Skeletal muscle satellite cell (primary cell): Measurements from ENCODE around the gene GOLGA6L2.
"Not testable (repeated sequence)": the region's sequence is repeated elsewhere in the genome, so short reads cannot be mapped to it uniquely, and the experiment has no call there.

Experiments
- H3K27me3 ChIP-seq: 2 replicates; pipeline ENCODE4 v1.7.0; 2013; ENCODE audit warnings: low read length; ENCODE audit not compliant: control insufficient read depth, insufficient read depth
- H3K36me3 ChIP-seq: 2 replicates; pipeline ENCODE4 v1.7.0; 2013; ENCODE audit warnings: mild to moderate bottlenecking, control low read depth, low read length; ENCODE audit not compliant: insufficient read depth
- H3K4me1 ChIP-seq: 2 replicates; pipeline ENCODE4 v1.7.0; 2013; ENCODE audit warnings: low read length; ENCODE audit not compliant: control insufficient read depth, insufficient read depth
- H3K4me2 ChIP-seq: 2 replicates; pipeline ENCODE4 v1.7.0; 2013; ENCODE audit warnings: mild to moderate bottlenecking, low read length
- H3K4me3 ChIP-seq: 2 replicates; pipeline ENCODE4 v1.7.0; 2013; ENCODE audit warnings: low read length
- H3K9ac ChIP-seq: 2 replicates; pipeline ENCODE4 v1.7.0; 2013; ENCODE audit warnings: mild to moderate bottlenecking, low read depth, low read length, moderate library complexity
- H3K9me3 ChIP-seq: replicated peaks from 2 replicates; pipeline ENCODE4 v1.7.0; 2013; ENCODE audit warnings: mild to moderate bottlenecking, control low read depth, low read length

Gene GOLGA6L2

GRCh38 chr15:23424111-23424904 is 22.7 kb downstream of the GOLGA6L2 start:
- no peak overlapping the region for H3K4me3 ChIP-seq
- no peaks in the 10 kb centered on the region for H3K36me3 ChIP-seq
- H3K9me3 ChIP-seq: no peaks in the 10 kb centered on the region
- H3K4me1 ChIP-seq: peaks cover 4% of the 10 kb centered on the region
- no peak overlapping the region for H3K4me2 ChIP-seq
- H3K27me3 ChIP-seq: no peaks in the 10 kb centered on the region
- no peak overlapping the region for H3K9ac ChIP-seq

- no peak overlapping the region for H3K9ac ChIP-seq
- H3K36me3 ChIP-seq: no peaks in the 10 kb centered on the region
- H3K4me2 ChIP-seq: no peak overlapping the region
- H3K4me1 ChIP-seq: peaks cover 4% of the 10 kb centered on the region
- no peaks in the 10 kb centered on the region for H3K9me3 ChIP-seq
- H3K27me3 ChIP-seq: no peaks in the 10 kb centered on the region
- no peak overlapping the region for H3K4me3 ChIP-seq
Measured at GRCh38 chr15:23422946-23423708, 23.9 kb downstream of the GOLGA6L2 start.

GRCh38 chr15:23422099-23422945 is 24.7 kb downstream of the GOLGA6L2 start:
- peaks cover 4% of the 10 kb centered on the region for H3K4me1 ChIP-seq
- no peaks in the 10 kb centered on the region for H3K36me3 ChIP-seq
- H3K9me3 ChIP-seq: no peaks in the 10 kb centered on the region
- H3K4me3 ChIP-seq: no peak overlapping the region
- no peak overlapping the region for H3K4me2 ChIP-seq
- H3K9ac ChIP-seq: no peak overlapping the region
- no peaks in the 10 kb centered on the region for H3K27me3 ChIP-seq

GRCh38 chr15:23420806-23421575 is 26.1 kb downstream of the GOLGA6L2 start:
- Histone ChIP-seq H3K36me3 (no peaks in the 10 kb centered on the region), H3K4me1 (peaks cover 4% of the 10 kb centered on the region), H3K9me3 (no peaks in the 10 kb centered on the region), H3K27me3 (no peaks in the 10 kb centered on the region), H3K9ac (no peak overlapping the region), H3K4me3 (no peak overlapping the region), H3K4me2 (no peak overlapping the region)

GRCh38 chr15:23416349-23417276 is 30.4 kb downstream of the GOLGA6L2 start:
- Histone ChIP-seq H3K36me3 (no peaks in the 10 kb centered on the region), H3K4me2 (no peak overlapping the region), H3K4me1 (no peaks in the 10 kb centered on the region), H3K27me3 (no peaks in the 10 kb centered on the region), H3K9ac (no peak overlapping the region), H3K4me3 (no peak overlapping the region), H3K9me3 (no peaks in the 10 kb centered on the region)

GRCh38 chr15:23415866-23416265 is 31.2 kb downstream of the GOLGA6L2 start:
- not testable (repeated sequence) for H3K27me3 ChIP-seq, H3K36me3 ChIP-seq, H3K4me2 ChIP-seq, H3K4me3 ChIP-seq, H3K9ac ChIP-seq, H3K4me1 ChIP-seq, H3K9me3 ChIP-seq

- Histone ChIP-seq H3K4me1 (no peaks in the 10 kb centered on the region), H3K27me3 (no peaks in the 10 kb centered on the region), H3K4me2 (no peak overlapping the region), H3K4me3 (no peak overlapping the region), H3K9me3 (no peaks in the 10 kb centered on the region), H3K9ac (no peak overlapping the region), H3K36me3 (no peaks in the 10 kb centered on the region)
Measured at GRCh38 chr15:23415321-23415865, 31.6 kb downstream of the GOLGA6L2 start.

GRCh38 chr15:23412881-23413600 is 34.0 kb downstream of the GOLGA6L2 start:
- not testable (repeated sequence) for H3K4me2 ChIP-seq, H3K4me3 ChIP-seq, H3K27me3 ChIP-seq, H3K9ac ChIP-seq, H3K36me3 ChIP-seq, H3K4me1 ChIP-seq, H3K9me3 ChIP-seq

GRCh38 chr15:23411841-23412240 is 35.2 kb downstream of the GOLGA6L2 start:
- H3K4me2 ChIP-seq: no peak overlapping the region
- no peak overlapping the region for H3K9ac ChIP-seq
- H3K27me3 ChIP-seq: no peaks in the 10 kb centered on the region
- H3K4me3 ChIP-seq: no peak overlapping the region
- no peaks in the 10 kb centered on the region for H3K4me1 ChIP-seq
- no peaks in the 10 kb centered on the region for H3K36me3 ChIP-seq
- no peaks in the 10 kb centered on the region for H3K9me3 ChIP-seq
